ENCODE measurements around the gene GRM2.

- TF ChIP-seq CTCF (IDR thresholded peaks at IDR 0.05) (no peak), POLR2AphosphoS5 (IDR thresholded peaks at IDR 0.05) (no peak), EP300 (IDR thresholded peaks at IDR 0.05) (no peak)
These were observed 3.7 kb upstream of the GRM2 start for GRCh38 chr3:51703068-51703760.
